Activated T-cell treated with anti-CD3 and anti-CD28 coated beads, Interleukin-2, amount 50 U/mL, for 1 hour (primary cell): Measurements from ENCODE around the gene UBXN2A.
"Not testable (repeated sequence)": the region's sequence is repeated elsewhere in the genome, so short reads cannot be mapped to it uniquely, and the experiment has no call there.

Experiments used
- DNase-seq: peaks from one replicate; pipeline ENCODE4 v3.0.0-alpha.2; 2020

Gene UBXN2A

DNA sequence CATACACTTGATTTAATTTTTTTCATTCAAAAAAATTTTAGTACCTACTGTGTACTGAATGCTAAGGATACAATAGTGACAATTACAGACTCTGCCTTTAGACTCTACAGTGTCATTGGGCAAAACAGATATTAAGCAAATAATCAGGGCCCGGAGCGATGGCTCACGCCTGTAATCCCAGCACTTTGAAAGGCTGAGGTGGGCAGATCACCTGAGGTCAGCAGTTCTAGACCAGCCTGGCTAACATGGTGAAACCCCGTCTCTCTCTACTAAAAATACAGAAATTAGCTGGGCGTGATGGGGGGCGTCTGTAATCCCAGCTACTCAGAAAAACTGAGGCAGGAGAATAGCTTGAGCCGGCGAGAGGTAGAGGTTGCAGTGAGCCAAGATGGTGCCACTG is 1.4 kb downstream of the UBXN2A start:
- DNase-seq, result no peak

DNA sequence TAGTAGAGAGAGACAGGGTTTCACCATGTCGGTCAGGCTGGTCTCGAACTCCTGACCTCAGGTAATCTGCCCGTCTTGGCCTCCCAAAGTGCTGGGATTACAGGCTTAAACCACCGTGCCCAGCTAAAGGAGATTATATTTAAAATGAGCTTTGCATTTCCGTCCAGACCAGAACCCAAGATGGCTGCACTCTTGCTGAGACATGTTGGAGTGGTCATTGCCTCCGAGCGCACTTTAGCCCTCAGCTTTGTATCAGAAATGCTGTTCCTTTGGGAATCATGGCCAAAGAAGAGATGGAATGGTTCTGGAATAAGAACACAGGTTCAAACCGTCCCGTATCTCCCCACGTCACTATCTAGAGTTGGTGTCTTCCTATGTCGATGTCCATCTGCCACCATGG is 3.4 kb downstream of the UBXN2A start:
- DNase-seq, result no peak

DNA sequence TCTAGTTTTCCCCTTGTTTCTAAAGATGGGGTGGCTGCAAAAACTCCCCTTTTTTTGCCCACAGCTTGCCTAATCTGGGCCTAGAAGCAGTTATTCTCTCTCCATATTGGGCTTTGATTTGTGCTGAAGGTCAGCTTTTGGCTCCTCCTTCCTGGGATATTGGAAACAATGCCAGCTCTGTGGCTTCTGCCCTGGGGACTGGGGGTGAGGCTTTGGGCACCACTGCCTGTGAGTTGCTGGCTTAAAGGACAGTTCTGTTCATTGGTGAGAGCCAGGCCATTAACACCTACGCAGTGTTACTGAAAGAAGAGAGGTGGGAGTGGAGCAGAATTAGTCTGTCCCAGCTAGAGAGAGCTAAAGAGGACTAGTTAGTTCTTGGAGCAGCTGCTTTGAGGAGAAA is 4.3 kb downstream of the UBXN2A start:
- no peak for DNase-seq

DNA sequence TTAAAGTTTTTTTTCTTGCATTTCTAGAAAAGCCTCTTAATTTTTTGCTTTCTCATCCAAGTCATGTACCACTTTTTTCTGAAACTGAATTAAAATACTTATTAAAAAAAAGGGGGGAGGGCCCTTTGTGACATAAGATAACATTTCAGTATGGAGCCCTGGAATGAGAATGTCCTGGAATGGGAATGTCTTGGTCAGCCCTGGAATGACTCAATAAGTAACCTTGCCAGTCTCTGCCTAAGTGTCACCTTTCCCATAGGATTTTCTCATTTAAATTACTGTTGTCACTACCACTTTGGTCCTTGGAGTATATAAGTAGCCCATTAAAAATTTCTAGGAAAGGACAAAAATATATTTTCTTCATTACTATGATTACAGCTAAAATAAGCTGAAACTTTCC is 4.7 kb downstream of the UBXN2A start:
- DNase-seq, result no peak

DNA sequence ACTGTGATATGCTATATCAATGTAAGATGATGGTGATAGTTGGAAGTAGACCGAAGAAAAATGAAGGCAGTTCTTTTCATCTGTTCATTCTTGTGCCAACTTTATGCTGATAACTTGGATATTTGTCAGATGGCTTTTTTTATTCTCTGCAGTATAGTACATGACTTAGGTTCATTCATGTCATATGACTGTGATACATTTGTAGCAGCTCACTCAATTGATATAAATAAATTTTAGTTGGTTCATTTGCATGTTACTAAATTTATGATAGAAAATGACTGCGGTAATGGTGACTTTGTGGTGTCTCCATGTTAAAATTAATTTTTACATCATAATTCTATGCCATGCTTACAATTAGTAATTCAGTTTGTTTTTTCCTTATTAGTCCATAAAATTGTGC is 7.1 kb downstream of the UBXN2A start:
- no peak for DNase-seq

DNA sequence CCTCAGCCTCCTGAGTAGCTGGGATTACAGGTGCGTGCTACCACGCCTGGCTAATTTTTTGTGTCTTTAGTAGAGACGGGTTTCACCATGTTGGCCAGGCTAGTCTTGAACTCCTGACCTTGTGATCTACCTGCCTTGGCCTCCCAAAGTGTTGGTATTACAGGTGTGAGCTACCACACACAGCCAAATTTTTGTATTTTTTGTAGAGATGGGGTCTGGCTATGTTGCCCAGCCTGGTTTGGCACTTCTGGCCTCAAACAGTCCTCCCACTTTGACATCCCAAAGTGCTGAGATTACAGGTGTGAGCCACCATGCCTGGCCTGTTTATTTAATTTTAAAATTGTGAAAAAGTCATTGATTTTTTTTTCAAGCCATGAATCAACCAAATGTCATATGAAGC is 12.3 kb downstream of the UBXN2A start:
- not testable (repeated sequence) for DNase-seq

DNA sequence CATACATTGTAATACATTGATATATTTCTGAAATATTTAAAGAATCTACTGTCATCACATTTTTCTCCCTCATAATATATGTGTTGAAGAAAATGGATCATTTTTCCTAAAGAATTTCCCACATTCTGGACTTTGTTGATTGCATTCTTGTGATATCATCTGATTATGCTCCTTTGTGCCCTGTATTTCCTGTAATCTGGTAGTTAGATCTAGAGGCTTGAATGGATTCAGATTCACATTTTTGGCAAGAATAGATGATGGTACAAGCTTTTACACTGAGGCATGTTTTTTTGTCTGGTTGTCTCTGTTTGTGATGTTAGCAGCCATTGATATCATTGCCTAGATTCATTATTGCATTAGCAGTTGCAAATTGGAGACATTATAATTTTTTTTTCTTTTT is 13.4 kb downstream of the UBXN2A start:
- no peak for DNase-seq

DNA sequence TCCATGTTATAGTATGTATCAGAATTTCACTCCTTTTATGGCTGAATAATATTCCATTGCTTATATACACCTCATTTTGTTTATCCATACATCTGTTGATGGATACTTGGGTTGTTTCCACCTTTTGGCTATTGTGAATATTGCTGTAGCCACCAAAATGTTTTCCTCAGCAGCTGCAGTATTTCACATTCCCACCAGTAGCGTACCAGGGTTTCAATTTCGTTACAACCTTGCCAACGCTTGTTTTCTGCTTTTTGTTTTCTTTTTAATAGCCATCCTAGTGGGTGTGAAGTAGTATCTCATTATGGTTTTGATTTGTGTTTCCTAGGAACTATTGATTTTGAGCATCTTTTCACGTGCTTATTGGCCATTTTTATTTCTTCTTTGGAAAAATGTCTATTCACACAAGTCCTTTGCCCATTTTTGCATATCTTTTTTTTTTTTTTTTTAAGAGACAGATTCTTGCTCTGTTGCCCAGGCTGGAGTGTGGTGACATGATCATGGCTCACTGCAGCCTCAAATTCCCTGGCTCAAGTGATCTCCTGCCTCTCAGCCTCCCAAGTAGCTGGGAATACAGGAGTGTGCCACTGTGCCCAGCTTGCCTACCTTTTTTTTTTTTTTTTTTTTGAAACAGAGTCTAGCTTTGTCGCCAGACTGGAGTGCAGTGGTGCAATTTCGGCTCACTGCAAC is 14.2 kb downstream of the UBXN2A start:
- no peak for DNase-seq

DNA sequence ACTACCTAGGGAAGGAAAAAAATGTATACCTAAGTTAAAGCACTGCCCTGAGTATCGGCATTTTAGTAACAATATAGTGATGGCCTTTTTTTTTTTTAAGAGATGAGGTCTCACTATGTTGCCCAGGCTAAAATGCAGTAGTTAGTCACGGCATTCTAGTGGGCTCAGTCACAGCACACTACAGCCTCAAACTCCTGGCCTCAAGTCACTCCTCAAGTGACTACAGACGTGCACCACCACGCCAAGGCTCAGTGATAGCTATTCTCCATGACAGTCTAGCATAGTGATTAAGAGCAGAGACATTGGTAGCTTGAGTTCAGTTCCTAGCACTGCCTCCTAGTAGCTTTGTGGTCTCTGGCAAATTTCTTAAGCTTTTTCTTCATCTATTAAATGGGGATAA is 27.6 kb downstream of the UBXN2A start:
- no peak for DNase-seq

DNA sequence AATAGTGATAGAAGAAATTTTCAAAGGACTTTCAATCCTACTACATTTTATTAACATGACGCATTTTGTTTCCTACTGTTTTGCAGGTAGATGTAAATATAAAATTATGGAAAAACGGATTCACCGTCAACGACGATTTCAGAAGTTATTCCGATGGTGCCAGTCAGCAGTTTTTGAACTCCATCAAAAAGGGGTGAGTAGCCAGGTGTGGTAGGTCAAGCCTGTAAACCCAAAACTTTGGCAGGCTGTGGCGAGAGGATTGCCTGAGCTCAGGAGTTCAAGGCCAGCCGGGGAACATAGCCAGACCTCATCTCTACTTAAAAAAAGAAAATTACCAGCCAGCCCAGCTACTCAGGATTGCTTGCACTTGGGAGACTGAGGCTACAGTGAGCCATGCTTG is 36.6 kb downstream of the UBXN2A start:
- DNase-seq, result no peak

DNA sequence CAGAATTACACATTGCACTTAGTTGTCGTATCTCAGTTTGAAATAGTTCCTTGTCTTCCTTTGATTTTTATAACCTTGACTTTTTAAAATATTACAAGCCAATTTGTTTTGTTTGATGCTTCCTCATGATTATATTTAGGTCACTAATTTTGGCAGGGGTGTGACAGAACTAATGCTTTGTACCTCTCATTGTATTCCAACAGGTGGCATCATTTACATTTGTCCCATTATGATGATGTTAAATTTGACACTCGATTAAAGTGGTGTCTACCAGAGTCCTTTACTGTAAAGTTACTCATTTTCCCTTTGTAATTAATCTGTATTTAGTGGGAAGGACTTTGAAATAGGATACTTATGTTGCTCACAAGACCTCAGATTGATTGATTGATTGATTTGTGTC is 48.1 kb downstream of the UBXN2A start:
- DNase-seq, result no peak

DNA sequence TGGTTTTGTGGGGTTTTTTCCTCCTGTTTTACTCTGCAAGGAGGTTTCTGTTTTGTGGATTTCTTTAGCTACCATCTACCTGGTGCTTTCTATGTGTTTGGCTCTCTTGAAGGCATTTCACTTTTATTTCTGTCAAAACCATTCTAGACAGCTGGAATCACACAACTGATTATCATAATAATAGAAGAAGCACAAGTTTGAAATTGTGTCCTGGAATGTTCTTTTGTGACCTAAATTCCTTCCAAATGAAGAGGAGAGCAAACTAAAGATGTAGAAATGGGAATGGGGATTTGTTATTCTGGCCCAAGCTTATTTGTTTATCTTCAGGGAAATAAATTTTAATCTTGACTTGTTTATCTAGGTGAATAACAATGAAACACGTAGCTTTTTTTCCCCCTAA is 52.7 kb downstream of the UBXN2A start:
- no peak for DNase-seq

DNA sequence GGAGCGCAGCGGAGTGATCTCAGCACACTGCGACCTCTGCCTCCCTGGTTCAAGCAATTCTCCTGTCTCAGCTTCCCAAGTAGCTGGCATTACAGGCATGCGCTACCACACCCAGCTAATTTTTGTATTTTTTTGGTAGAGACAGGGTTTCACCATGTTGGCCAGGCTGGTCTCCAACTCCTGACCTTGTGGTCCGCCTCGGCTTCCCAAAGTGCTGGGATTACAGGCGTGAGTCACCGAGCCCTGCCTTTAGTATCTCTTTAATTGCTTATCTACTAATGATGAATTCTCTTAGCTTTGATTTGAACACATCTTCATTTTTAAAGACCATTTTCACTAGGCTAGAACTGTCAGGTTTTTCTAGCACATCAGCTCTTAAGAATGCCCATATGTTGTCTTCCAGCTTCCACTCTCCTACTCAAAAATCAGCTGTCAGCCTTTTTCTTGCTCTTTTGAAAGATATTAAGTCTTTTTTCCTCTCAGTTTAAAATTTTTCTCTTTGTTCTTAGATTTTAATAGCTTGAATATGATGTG is 53.5 kb downstream of the UBXN2A start:
- no peak for DNase-seq

DNA sequence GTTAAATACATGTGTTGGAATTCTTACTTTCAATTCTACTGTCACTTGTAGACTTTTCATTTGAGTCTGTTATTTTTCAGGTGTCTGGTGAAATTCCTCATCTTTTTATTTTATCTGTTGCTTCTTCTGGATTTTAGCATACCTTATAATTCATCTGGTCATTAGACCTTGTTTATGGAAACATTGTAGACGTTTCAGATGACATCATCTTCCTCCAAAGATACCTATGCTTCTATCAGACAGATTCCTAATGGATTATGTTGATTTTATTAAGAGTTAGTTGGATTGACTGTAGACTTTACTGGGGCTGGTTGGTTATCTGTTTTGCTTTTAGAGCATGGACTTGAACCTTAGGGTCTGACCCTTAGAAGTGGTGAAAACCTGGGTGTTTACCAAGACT is 54.3 kb downstream of the UBXN2A start:
- DNase-seq, result no peak

DNA sequence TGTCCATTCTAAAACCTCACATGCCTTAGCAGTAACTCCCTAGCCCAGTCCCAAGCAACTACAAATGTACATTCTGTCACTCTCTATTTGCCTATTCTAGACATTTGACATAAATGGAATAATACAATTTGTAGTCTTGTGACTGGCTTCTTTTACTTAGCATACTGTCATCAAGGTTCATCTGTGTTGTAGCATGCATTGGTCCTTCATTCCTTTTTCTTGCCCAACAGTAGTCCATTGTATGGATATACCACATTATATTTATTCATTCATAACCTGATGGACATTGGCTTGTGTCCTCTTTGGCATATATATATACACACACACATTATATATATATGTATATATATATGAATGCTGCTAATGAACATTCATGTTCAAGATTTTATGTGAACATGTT is 67.4 kb downstream of the UBXN2A start:
- no peak for DNase-seq

DNA sequence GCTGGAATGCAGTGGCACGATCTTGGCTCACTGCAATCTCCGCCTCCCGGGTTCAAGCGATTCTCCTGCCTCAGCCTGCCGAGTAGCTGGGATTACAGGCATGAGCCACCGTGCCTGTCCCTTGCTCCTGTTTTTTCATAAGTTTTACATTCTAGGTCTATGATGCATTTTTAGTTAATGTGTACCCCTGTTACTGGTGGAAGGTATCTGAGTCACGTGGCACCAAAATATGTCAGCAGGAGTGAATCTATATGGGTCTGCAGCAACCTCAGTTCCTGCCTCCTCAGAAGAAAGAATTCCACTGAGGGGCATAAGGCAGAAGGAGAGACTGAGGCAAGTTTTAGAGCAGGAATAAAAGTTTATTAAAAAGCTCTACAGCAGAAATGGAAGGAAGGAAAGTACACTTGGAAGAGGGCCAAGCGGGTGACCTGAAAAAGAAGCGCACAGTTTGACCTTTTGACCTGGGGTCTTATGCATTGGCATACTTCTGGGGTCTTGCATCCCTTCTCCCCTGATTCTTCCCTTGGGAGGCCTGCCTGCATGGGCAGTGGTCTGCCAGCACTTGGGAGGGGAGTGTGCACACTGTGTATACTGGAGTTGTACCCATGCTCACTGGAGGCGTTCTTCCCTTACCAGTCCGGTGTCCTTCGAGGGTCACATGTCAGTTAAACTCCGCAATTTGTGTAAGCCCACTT is 68.6 kb downstream of the UBXN2A start:
- DNase-seq, result no peak

DNA sequence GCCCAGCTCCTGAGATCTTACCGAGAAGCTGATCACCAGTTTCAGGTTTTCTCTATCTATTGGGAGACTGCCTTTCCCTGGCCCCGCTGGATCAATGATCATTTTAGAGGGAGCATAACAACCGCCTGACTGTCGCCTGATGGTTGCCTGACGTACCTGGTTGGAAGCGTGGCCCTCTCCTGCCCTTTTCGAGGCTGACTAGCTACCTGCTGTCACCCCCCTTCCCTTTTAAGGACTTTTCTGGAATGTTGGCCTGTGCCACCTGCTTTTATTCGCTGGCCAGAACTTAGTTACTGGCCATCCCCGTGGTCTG is 69.1 kb downstream of the UBXN2A start:
- no peak for DNase-seq

DNA sequence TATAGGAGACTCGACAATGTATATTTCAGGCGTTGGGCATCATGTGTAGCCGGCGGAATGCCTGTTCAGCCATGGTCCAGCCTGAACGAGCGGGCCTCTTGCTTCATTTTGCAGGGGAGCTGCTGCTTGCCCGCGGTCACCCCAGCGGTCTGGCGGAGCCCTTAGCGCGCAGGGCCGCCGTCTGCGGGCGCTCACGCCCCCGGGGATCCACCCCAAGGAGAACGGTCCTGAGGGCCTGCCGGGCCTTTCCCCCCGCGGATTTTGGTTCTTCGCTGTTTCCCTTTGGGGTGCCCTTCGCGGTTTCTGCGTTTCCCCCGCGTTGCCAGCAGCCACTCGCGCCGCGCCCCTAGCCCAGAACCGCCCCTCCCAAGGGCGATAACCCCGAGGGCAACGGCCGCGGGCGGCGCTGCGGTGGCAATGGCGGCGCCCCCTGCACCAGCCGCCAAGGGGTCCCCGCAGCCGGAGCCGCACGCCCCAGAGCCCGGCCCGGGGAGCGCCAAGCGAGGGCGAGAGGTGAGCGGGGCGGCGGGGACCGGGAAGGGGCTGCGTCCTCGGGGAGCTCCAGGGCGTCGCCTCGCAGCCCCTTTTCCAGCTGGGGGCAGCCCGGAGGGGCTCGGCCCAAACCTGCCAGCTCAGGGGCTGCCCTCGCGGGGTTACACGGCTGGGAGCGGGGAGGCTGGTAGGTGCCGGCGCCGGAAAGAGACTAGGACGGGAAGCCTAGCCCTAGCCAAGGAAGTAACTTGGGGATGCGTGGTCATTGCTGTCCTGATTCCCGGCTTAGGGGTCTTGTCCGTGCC is 69.6 kb downstream of the UBXN2A start, which contains the start of gene MFSD2B:
TSS of gene MFSD2B (plus strand) at position 406 of the 797 bp plus-strand sequence. CDS start at position 418, 12 bp downstream.
- no peak for DNase-seq

DNA sequence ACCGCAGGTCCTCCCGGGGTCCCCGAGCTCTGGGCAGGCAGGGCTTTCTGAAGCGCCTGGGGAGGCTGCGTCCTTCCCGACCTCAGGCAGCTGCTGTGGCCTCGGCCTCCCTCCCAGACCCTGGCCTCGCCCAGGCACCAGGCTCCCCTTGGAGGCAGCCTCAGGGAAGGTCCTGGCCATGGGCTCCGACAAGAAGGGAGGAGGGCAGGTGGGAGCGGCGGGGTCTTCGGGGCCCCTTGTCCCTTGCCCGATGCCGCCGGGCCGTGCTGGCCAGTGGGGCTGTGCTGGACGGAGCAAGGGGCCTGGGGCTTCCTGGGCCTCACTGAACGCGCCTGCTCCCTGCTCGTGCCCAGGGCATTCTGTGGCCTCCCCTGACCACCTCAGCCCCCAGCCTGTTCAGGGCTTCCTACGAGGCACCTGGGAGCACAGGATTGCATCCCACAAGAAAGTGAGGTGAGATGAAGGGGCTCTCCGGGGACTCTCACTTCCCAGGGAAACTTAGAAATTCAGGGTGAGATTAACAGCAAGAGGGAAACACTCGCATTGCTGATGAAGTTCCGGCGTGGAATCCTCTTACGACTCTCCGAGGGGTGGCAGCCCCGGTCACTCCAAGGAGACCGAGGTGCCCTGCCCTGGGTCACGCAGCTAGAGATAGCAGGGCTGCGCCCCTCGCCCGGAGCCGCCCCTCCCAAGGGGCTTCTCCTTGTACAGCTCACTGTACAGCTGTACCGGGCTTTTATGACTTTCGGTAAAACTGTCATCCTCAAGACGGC is 70.4 kb downstream of the UBXN2A start:
- DNase-seq, result no peak

DNA sequence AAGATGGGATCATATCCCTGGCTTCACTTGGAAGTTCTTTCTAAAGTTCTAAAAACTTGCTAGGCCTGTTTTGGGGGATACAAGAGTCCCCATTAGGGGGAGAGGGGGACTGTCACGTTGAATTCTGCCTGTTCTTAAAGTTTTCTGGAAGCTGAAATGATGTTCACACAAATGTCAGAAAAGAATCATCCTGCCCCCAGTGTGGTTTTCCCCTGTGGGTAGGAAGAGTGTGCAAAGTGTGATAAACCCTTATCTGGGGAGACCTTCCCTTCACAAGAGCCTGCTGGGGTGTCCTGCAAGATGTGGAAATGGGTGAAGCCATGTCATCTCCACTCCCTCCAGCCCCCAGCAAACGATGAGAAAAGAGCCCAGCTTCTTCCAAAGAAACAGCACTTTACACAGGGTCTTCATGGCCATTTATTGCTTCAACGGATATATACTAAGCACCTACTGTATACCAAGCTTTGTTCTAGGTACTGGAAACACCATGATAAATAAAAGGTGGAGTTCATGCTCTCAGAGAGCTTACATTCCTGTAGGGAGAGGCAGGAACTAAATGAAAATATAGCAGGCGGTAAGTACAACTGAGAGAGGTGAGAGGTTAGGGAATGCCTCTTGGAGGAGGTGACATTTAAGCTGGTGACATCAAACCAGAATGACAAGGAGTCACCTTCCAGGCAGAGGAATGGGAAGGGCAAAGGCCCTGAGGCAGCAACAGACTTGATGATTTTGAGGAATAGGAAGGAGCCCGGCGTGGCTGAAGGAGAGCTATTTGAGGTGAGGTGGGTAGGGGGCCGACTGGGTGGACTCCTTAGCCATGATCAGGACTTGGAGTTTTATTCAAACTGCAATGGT is 71.2 kb downstream of the UBXN2A start:
- DNase-seq, result no peak

DNA sequence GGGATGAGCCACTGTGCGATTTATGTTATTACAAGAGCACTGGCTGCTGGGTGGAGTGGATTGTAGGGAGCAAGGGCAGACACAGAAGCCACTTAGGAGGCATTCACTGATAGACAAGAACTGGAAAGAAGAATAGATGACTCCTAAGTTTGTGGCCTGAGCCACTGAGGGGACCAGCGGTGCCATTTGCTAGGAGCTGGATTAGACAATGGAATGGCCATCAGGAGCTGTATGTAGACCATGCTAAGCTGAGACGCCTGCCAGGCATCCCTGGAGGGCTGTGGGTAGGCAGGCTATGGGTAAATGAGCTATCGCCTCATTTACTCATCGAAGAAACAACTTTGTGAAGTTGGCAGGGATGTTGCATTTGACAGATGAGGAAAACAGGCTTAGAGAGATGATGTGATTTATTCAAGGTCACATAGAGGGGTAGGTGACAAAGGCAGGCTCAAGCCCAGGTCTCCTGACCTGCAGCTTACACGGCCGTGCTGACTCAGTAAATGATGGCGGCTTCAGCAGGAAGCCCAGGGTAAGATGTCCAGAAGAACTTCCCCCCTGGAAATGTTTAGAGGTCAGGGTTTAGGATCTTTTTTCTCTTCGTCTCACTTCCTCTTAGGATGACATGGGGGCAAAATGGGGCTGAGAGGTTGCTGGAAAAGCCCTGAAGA is 72.4 kb downstream of the UBXN2A start:
- DNase-seq, result no peak

DNA sequence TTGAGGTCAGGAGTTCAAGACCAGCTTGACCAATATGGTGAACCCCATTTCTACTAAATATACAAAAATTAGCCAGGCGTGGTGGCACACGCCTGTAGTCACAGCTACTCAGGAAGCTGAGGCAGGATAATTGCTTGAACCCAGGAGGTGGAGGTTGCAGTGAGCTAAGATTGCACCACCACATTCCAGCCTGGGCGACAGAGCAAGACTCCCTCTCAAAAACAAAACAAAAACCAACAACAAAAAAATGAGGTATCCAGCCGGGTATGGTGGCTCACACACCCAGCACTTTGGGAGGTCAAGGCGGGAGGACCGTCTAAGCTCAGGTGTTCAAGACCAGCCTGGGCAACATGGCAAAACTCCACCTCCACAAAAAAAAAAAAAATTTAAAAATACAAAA is 74.6 kb downstream of the UBXN2A start:
- DNase-seq, result not testable (repeated sequence)
